Right ventricle myocardium inferior (tissue), 1 donor: ENCODE results near the gene CADM3. TPM values are rescaled to one million over a fixed set of nuclear protein-coding genes. Genes with fewer than 3 reads are reported as not detected.

ENCODE experiments used
- ATAC-seq: fragments of 200-7000 bp; cut with Tn5 transposase; one replicate; pipeline ENCODE4 v1.9.1; 2020; ENCODE audit warnings: mild to moderate bottlenecking, moderate library complexity
- DNase-seq: peaks from one replicate; pipeline ENCODE4 v3.0.0; 2021; ENCODE audit errors: missing footprints
- intact Hi-C: fragments of 100-400 bp; cut with DNase I; formaldehyde crosslinking; loops from one replicate; pipeline ENCODE4 v1.11.0; 2022
- total RNA-seq: library from RNA; stranded (reverse); fragmentation: NEBNext Ultra II Directional; extraction: Animal tissue kit (Norgen Biotek cat#: 25700); gene quantifications from one replicate; pipeline ENCODE4 v1.2.1, GENCODE V29; 2021
- donor health status: DM: no; HTN: yes; CAD: no; lungs with severe emphysema.

CADM3 gene
- total RNA-seq, 1 donor from 2014 or later: 6.4 TPM

DNA sequence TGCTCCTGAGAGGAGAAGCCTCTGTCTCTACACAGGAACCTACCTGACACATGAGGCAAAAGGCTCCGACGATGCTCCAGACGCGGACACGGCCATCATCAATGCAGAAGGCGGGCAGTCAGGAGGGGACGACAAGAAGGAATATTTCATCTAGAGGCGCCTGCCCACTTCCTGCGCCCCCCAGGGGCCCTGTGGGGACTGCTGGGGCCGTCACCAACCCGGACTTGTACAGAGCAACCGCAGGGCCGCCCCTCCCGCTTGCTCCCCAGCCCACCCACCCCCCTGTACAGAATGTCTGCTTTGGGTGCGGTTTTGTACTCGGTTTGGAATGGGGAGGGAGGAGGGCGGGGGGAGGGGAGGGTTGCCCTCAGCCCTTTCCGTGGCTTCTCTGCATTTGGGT, 29.4 kb downstream of the CADM3 start:
- no peak for ATAC-seq
- DNase-seq: no peak
- intact Hi-C loops: no loop called here

DNA sequence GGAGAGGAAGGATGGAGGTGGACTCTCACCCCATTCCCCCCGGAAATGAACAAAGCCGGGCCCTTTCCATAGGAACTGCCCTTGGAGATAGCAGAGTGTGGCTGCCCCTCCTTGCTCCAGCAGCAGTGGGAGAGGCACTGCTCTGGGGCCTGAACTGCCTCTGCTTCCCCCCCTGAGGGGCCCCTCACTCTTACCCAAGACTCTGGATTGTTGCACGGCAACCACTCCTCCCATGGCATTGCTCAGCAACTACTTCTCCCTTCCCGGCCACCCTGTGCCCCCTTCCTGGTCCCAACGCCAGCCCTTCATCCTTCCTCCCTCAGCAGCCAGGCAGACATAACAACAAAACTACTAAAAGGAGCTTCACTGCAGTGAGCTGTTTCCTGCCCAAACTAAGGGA, 30.2 kb downstream of the CADM3 start:
- ATAC-seq: no peak
- intact Hi-C loops: no loop called here
- DNase-seq: no peak

DNA sequence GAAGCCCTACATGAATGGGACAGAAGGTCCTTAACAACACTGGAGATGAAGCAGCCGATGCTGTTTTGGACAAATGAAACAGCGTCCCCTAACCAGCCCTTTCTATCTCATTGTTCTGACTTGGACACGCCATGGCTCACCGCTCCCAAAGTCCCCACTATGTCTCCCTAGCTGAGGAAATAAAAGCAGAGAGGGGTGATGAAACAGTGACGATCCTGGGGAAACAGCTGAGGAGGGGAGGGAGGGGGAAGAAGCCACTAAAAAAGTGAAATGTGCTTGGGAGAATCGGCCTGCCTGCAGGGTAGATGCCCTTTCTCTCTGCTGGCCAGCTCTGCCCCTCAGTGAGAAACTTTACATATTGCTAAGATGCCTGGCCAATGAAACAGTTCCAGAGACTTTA, 32.2 kb downstream of the CADM3 start:
- intact Hi-C loops: no loop called here
- no peak for DNase-seq
- no peak for ATAC-seq

DNA sequence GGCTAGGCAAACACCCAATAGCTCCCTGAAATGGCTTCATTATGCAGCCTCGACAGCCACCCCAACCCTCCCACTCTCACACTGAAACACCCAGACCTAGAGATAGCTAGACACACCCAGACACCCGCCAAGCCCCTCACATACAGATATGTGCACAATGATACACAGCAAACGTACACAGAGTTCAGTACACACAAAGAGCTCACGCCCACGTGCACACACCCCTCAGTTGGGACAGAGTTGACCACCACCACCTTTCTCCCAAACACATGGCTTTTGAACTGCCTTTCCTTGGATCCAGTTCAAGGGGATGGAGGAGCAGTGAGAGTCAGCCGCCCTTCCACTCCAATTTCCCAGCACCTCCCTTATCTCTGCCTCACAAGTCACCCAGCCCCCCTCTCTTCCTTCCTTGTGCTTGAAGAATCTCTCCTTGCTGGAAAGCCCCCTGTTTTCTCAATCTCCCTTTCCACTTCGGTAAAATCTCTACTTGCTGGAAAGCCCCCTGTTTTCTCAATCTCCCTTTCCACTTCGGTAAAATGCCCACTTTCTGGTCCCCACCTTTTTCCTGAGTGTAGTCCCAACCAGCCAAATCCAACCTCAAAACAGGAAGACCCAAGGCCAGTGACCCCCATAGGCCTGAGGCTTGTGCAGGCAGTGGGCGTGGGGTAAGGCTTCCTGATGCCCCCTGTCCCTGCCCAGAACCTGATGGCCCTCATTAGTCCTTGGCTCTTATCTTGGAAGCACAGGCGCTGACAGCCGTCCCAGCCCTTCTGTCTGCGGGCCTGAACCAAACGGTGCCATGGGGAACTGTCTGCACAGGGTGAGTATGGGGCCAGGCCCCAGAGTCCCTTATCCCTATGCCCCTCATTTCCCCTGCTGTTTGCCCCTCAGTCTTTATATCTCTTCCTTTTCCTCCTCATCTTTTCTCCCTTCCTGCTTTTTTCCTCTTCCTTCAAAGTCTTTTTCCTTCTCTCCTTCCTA, 33.0 kb downstream of the CADM3 start, which contains the start of gene ACKR1:
ACKR1 (plus strand) TSS at position 715 of the 981 bp plus-strand sequence; CDS start at position 800, 85 bp downstream.
- ATAC-seq (no peak), DNase-seq (no peak)
- intact Hi-C loops: no loop called here

DNA sequence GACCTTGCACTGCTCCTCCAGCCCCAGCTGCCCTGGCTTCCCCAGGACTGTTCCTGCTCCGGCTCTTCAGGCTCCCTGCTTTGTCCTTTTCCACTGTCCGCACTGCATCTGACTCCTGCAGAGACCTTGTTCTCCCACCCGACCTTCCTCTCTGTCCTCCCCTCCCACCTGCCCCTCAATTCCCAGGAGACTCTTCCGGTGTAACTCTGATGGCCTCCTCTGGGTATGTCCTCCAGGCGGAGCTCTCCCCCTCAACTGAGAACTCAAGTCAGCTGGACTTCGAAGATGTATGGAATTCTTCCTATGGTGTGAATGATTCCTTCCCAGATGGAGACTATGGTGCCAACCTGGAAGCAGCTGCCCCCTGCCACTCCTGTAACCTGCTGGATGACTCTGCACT, 33.8 kb downstream of the CADM3 start:
- DNase-seq (no peak), ATAC-seq (no peak)
- intact Hi-C loops: no loop called here

DNA sequence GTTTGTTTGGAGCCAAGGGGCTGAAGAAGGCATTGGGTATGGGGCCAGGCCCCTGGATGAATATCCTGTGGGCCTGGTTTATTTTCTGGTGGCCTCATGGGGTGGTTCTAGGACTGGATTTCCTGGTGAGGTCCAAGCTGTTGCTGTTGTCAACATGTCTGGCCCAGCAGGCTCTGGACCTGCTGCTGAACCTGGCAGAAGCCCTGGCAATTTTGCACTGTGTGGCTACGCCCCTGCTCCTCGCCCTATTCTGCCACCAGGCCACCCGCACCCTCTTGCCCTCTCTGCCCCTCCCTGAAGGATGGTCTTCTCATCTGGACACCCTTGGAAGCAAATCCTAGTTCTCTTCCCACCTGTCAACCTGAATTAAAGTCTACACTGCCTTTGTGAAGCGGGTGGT, 34.7 kb downstream of the CADM3 start:
- DNase-seq: no peak
- no peak for ATAC-seq
- intact Hi-C loops: no loop called here

DNA sequence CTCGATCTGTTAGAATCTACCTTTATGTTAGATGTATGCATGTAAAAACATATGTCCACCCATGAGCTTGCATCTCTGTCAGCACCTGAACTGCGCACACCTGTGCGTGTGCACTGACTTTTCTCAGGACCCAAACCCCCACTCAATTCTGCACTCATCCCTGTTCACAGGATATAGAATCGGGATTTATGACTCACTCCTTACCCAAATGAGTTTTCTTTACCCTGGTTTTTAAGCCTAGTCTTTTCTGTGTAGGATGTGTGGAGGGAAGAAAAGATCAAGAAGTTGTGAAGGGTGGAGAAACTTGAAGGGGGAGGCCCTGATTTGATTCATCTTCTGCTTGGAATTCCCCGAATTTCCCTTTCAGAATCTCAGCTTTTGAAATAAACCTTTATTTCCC, 35.7 kb downstream of the CADM3 start:
- DNase-seq: no peak
- intact Hi-C loops: no loop called here
- no peak for ATAC-seq

DNA sequence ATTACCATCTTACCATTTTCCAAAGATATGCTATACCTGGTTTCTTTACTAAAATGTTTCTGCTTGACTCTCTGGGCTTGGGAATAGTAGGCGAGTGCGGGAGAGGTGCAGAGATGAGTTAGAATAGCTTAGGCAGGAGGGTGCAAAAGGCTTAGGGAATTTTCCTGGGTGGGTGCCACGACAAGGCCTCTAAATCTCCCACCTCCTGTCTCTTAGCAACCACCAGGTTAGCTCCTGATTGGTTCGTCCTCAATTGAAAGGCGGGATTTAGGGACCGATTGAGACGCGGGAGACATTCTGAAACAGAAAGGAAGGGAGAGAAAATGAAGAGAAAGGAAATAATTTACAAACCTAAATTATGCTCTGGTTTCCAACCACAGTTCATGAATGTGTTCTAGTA, 36.4 kb downstream of the CADM3 start:
- intact Hi-C loops: no loop called here
- DNase-seq (no peak), ATAC-seq (no peak)

DNA sequence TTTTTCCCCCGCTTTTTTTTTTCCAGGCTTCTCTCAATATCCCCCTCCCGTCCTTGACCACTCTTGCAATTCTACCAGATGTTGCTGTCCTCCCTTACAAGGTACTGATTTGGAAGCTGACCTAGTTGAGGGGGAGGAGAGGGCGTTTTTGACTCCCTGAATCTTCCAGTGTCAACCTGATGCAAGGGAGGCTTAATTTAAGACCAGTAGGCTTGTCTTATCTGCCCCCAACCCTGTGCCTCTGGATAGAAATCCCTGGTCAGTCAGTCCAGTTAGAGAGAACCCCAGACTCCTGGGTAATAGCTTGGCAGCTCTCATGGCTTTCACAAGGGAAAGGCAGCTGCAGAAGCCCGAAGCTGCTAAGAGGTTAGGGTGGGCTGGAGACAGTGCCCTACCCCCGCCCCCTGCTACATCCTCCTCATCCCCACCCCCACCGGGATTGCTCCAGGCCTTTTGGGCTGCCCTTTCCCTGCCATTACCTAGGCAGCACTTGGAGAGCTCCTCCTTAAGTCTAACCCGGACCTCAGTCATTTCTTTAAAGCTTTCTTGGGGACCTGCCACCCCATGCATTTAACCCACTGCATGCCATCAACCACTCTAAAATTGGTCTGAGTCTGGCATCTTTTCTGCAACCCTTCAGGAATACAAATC, 36.9 kb downstream of the CADM3 start:
- intact Hi-C loops: no loop called here
- ATAC-seq: no peak
- no peak for DNase-seq

DNA sequence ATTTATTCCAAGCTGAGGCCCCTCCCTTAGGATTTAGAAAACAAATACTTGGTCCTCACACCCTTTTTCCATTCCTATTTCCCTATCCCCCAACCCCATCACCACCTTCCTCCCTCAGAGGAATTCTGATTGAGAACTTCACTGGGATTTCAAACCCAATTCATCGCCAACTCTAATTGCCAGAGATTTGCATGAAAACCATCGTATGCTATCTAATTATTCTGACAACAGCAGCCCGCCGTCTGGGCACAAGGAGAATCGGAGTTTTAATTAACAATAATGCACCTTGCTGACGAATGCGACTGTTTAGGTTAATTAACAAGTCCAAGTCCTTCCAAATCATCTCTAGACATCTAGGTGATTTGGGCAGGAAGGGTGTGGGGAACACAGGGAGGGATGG, 37.6 kb downstream of the CADM3 start:
- no peak for ATAC-seq
- DNase-seq: no peak
- intact Hi-C loops: no loop called here

DNA sequence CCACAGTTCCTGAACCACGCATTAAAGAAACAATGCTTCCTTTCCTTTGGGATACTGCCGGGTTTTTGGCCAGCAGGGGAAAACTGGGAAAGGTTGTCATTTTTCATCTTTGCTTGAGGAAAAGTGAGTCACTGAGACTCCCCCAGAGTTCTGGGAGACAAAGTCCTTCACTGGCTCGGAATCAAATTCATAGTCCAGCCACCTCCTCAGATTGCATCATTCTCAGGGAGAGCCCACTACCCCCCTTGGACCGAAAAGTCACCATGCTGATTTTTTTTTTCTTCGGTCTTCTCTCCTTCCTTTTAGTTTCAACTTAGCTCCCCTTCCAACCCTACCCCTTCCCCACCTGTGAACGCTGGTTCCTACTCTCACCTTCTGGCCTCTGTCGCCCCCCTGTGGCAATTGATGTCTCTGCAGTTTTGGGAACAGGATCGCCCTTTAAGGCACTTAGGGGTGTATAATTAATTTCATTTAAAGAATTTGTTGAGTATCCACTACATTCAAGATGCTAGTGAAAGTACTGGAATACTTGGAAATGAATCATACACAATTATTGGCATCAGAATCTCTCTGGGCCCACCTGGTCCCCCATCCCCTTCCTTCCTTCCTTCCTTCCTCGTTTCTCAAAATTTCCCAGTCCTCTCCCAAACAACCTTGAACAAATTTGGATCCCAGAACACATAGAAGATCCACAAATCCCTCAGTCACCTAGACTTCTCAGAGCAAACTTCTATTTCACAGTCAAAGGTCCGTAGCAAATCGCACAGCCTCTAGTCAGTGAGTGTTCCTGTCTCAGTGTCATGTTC, 40.1 kb downstream of the CADM3 start:
- intact Hi-C loops: no loop called here
- DNase-seq (no peak), ATAC-seq (no peak)

DNA sequence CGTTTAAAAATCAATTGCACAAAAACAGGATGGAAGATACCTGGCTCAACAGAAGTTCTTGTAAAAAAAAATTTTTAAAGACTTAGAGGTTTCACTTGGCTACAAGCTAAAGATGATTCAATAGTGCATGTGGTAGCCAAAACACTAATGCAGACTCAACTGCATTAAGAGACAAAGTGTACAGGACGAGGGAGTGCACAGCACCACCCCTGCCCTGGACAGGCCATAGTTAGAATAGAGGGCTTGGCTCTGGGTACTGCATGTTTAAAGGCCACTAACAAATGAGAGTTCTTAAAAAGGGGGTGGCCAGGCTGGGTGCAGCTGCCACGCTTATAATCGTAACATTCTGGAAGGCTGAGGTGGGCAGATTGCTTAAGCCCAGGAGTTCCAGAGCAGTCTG, 41.2 kb downstream of the CADM3 start:
- DNase-seq (no peak), ATAC-seq (no peak)
- intact Hi-C loops: no loop called here

DNA sequence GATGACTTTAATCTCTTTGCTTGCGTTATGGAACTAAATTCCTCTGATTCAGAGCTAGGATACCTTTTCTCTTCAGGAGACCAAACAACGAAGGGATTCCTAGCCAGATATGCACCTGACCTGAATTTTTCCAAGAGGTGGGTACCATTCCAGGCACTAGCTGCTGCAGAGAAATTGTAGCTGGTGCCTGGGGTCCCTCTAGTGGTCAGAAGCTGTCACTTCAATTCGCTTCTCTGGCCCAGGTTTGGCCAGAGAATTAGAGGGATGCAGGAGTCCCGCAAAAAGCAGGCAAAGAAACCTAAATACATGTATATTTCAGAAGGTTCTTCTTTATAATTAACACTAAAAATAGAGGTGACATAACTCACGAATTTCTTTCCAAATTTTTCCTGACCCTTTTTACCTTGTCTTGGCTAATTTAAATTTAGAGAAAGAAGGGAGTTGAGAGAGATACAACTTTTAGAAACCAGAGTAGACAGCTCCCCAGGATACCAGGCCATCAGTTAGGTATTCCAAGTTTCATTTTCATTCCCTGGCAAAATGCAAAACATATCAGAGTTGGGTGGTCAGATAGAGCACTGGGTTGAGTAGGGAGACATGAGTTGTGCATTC, 42.8 kb downstream of the CADM3 start:
- intact Hi-C loops: loop anchor here (2.0 kb wide), 1 partner anchor 53 kb away; no protein-coding TSS in a partner anchor
- no peak for DNase-seq
- ATAC-seq: no peak

DNA sequence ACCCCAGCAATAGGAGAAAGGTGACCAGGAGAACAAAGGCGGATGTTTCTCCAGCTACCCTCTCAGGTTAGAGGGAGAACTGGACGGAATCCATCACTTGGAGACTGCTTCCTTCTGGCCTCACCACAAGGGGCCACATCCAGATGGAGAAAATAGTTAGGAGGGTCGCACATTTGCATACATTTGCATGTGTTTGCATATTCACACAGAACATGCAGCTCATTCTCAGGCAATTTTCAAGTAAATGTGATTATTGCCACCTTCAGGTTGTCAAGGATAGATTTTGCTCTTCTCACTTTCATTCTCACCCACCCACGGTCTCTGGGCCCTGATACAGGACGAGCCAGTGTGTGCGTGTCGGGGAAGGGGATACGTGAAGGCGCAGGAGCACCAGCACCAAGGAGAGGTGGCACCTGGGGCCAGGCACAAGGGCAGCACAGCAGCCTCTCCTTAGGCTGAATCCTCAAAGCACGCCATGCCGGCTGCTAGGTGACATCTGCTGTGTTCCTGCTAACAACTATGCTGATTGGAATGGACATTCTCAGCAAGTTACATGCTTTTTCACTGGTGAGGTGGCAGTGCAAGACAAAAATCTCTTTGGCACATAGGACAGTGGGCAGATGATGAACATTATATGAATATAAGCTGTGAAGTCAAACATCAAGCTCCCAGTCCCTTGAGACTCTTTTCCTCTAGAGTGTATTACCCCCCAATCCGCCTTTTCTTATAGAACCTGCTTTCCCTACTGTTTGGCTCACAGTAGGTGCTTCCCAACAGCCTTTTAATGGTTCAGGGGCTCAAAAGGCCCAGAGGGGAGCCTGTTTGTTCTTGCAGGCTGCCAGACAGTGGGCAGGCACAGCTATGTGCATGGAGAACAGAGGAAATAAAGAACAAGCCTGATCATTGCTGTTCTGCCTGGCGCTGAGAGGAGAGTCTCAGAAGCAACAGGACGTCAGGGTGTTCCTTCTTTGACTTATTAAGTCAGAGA, 47.5 kb downstream of the CADM3 start:
- no peak for ATAC-seq
- DNase-seq: no peak
- intact Hi-C loops: no loop called here

DNA sequence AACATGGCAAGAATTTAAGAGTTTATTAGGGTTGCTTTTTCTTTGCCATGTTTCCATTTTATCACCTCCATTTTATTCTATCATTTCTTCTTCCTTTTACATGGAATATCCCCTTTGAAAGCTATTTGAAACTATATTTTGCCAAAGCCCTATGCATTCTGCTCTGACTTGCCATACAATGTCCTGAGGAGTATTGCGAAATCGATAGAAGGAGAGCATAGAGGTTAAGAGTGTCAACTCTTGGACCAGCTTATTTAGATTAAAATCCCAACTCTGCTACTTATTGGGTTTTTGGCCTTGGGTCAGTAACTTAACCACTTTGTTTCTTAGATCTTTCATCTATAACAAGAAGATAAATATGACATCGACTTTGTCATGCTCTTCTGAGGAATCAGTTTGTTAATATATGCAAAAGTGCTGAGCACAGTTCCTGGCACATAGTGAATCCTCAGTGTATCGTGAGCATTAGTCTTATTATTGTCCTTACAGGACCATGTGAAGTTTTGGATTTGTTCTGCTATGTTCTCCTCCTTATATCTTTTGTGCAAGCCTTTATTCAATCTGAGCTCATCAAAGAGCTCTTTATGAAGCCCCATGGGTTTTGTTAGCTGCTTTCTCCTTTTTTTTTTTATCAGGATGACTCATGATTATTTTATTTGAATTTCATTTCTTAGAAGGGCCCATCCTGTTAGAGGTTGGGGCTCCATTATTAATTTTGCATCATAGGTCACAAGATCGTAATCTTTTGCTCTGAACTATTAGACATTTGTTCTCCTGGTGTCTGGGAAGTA, 50.9 kb downstream of the CADM3 start:
- DNase-seq: no peak
- intact Hi-C loops: no loop called here
- no peak for ATAC-seq

DNA sequence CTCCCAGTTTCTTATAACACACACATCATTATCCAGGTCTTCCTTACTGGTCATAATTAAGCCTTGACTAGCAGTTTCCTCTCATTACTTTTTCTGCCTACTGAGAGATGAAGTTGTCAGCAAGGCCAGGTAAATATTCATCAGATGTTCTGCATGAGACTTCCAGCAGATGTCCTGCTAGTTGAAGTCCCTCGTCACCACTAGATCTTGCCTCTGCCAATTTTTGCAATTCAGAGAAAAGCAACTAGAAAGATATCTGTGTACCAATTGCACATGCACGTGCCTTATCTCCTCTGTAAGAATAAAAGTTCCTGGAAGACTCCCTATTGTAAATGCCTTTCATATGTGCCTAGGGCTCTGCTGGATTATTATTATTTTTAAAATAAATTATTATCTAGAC, 51.6 kb downstream of the CADM3 start:
- ATAC-seq (no peak), DNase-seq (no peak)
- intact Hi-C loops: no loop called here

DNA sequence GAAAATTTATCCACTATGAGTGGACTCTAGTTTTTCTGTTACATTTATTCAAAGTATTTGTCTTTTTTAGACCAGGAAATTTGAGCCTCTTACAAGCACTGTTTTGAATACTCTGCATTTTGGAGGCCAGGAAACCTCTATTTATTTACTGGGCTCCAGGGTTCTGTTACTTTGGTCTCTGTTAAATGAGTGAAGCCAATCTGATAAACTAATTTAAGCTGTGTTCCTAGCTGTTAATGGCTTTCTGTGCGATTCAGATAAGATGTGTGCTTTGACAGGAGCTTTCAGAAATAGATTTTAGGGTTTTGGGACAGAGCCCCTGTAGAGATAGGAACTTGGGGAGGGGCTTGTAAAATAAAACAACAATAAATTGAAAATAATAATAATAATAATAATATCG, 57.1 kb downstream of the CADM3 start:
- DNase-seq: no peak
- no peak for ATAC-seq
- intact Hi-C loops: no loop called here
